Spleen (tissue), 7 donors: ENCODE results near the gene TMEM53.

Experiments
- POLR2A ChIP-seq, 3 donors: fragments of 450-650 bp; IDR thresholded peaks; one replicate each; pipeline ENCODE4 v1.5.1; 2017; ENCODE audit warnings: antibody characterized with exemption in 3 of 3, mild to moderate bottlenecking in 1 of 3
- POLR2AphosphoS5 ChIP-seq, 3 donors: sonication (generic); formaldehyde crosslinking; IDR thresholded peaks; one replicate each; pipeline ENCODE4 v1.5.1; 2017; ENCODE audit warnings: antibody characterized with exemption in 3 of 3
- TF ChIP-seq, protein P1 (sequence below), 11 experiments: fragments of 200-600 bp in 7 of 11; fragments of 450-650 bp in 4 of 11; sonication (generic) in 4 of 11; IDR thresholded peaks in 8 of 11; conservative IDR thresholded peaks in 3 of 11; 1 replicate in 7 of 11; 2 replicates in 4 of 11; pipeline versions ENCODE4 v1.4.0 to v1.8.0; 2016 to 2021; ENCODE audit warnings: antibody characterized with exemption in 11 of 11, inconsistent platforms in 4 of 11, mild to moderate bottlenecking in 1 of 11
- donor health status: DM: no; HTN: no; CAD: no; lungs with moderate emphysema.
- donor health status: DM: no; HTN: no; CAD: no.
- donor health status: DM: no; HTN: no; CAD: no.

DNA sequence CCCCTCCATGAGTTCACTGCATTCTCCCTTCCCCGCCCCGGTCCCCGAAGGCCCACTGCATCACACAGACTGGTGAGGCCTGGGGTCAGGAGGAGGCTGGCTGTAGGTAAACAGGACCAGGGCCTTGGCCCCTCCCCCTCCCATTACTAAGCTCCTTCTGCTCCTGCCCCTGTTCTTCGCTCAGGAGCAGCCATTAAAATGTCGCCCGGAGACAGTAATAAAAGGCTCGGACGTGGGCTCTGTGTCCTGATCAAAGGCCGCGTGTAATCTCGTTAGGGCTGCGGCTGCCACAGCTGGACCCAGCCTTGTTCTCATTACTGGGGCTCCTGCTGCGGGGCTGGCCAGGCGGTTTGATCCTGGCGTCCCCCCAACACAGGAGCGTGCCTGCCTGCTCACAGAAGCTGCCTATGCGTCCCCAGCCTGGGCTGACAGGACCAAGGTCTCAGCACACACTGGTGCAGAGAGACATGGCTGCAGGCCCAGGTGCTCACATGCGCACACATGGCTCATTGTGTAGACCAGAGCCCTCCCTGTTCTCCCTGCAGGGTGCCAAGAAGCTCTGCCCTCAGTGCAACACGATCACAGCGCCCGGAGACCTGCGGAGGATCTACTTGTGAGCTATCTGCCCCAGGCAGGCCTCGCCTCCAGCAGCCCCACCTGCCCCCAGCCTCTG, 24.0 kb downstream of the TMEM53 start:
- TF ChIP-seq, protein P1, sequence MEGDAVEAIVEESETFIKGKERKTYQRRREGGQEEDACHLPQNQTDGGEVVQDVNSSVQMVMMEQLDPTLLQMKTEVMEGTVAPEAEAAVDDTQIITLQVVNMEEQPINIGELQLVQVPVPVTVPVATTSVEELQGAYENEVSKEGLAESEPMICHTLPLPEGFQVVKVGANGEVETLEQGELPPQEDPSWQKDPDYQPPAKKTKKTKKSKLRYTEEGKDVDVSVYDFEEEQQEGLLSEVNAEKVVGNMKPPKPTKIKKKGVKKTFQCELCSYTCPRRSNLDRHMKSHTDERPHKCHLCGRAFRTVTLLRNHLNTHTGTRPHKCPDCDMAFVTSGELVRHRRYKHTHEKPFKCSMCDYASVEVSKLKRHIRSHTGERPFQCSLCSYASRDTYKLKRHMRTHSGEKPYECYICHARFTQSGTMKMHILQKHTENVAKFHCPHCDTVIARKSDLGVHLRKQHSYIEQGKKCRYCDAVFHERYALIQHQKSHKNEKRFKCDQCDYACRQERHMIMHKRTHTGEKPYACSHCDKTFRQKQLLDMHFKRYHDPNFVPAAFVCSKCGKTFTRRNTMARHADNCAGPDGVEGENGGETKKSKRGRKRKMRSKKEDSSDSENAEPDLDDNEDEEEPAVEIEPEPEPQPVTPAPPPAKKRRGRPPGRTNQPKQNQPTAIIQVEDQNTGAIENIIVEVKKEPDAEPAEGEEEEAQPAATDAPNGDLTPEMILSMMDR (IDR thresholded peaks at IDR 0.05 in 8 of 11, conservative IDR thresholded peaks at IDR 0.05 in 3 of 11), result no peak
- TF ChIP-seq POLR2A (IDR thresholded peaks at IDR 0.05) (no peak), POLR2AphosphoS5 (IDR thresholded peaks at IDR 0.05) (peak in 1 of 3 donors; percentile 24)
